HL-60 (cell line): Measurements from ENCODE around the gene IMPDH1.

Experiments
- DNase-seq, 2 experiments: peaks; one replicate each; pipeline ENCODE4 v3.0.0-alpha.2; 2010 to 2020; ENCODE audit warnings: low read depth in 1 of 2, low spot score in 1 of 2
- H3K27ac ChIP-seq: fragments of 250-450 bp; sonication (Bioruptor Pico); replicated peaks from 2 replicates; pipeline ENCODE4 v1.5.1; 2020; ENCODE audit warnings: mild to moderate bottlenecking, moderate library complexity
- H3K27me3 ChIP-seq: fragments of 250-450 bp; sonication (Bioruptor Pico); 2 replicates; pipeline ENCODE4 v1.5.1; 2021; ENCODE audit warnings: mild to moderate bottlenecking, moderate library complexity; ENCODE audit not compliant: insufficient read depth, poor library complexity, severe bottlenecking
- H3K4me3 ChIP-seq: replicated peaks from 2 replicates; pipeline ENCODE4 v1.5.1; 2011; ENCODE audit warnings: mild to moderate bottlenecking, control low read depth, low read length; ENCODE audit not compliant: insufficient read depth
- CTCF ChIP-seq: IDR thresholded peaks from one replicate; pipeline ENCODE4 v1.5.1; 2011; ENCODE audit warnings: low read length, control low read depth, inconsistent platforms; ENCODE audit not compliant: insufficient read depth
- GABPA ChIP-seq: IDR thresholded peaks from 2 replicates; pipeline ENCODE4 v1.6.1; 2012; ENCODE audit warnings: low read depth
- POLR2AphosphoS5 ChIP-seq: IDR thresholded peaks from 2 replicates; pipeline ENCODE4 v1.6.1; 2012; ENCODE audit warnings: low read depth
- REST ChIP-seq: IDR thresholded peaks from 2 replicates; pipeline ENCODE4 v1.6.1; 2012; ENCODE audit warnings: low read depth; ENCODE audit not compliant: insufficient replicate concordance
- SPI1 ChIP-seq: IDR thresholded peaks from 2 replicates; pipeline ENCODE4 v1.6.1; 2012; ENCODE audit warnings: low read depth, mild to moderate bottlenecking, borderline replicate concordance

Gene IMPDH1

DNA sequence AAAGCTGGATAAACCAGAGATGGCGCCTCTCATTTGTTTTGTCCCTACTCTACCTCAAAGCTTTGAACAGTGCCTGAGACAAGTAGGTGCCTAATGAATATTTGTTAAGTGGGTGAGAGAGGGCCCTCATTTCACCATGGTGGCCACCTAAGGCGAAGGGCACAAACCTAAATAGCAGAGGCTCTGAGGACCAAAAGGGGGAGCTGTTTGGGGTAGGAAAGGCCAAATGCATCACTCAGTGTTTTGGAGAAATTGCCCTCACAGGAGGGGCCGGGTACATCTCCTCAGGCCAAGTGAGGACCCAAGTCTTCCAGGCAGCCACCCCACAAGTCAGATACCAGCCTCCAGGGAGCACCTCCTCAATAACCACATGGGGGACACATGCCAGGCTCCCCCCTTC is 14.0 kb downstream of the IMPDH1 start:
- H3K27ac ChIP-seq = no peak overlapping the region
- no peak for DNase-seq
- H3K4me3 ChIP-seq = no peak overlapping the region
- H3K27me3 ChIP-seq = no peaks in the 10 kb centered on the region
- TF ChIP-seq CTCF (no peak), REST (no peak), POLR2AphosphoS5 (no peak), SPI1 (no peak), GABPA (no peak)

- no peak overlapping the region for H3K4me3 ChIP-seq
- H3K27ac ChIP-seq = no peak overlapping the region
- H3K27me3 ChIP-seq = no peaks in the 10 kb centered on the region
- TF ChIP-seq GABPA = no peak
- TF ChIP-seq POLR2AphosphoS5 = no peak
- no peak for TF ChIP-seq REST
- no peak for TF ChIP-seq CTCF
- no peak for TF ChIP-seq SPI1
- DNase-seq = no peak
Measured at GRCh38 chr7:128394904-128395496, 14.8 kb downstream of the IMPDH1 start.

GRCh38 chr7:128393526-128394330 is 16.1 kb downstream of the IMPDH1 start:
- H3K27ac ChIP-seq = no peak overlapping the region
- no peaks in the 10 kb centered on the region for H3K27me3 ChIP-seq
- DNase-seq = no peak
- TF ChIP-seq POLR2AphosphoS5 (no peak), GABPA (no peak), SPI1 (no peak), REST (no peak), CTCF (no peak)
- H3K4me3 ChIP-seq = no peak overlapping the region
